HG02852 (cell line): ENCODE measurements around the gene SCFD1.
"Not testable (repeated sequence)": the region's sequence is repeated elsewhere in the genome, so short reads cannot be mapped to it uniquely, and the experiment has no call there.

ENCODE experiments used
- ATAC-seq: cut with Tn5 transposase; IDR thresholded peaks from one replicate; pipeline ENCODE4 v1.9.1; 2021; ENCODE audit warnings: mild to moderate bottlenecking, moderate library complexity; ENCODE audit not compliant: unreplicated experiment

The SCFD1 gene

GRCh38 chr14:30669594-30669993, 47.5 kb downstream of the SCFD1 start:
- ATAC-seq = no peak

DNA sequence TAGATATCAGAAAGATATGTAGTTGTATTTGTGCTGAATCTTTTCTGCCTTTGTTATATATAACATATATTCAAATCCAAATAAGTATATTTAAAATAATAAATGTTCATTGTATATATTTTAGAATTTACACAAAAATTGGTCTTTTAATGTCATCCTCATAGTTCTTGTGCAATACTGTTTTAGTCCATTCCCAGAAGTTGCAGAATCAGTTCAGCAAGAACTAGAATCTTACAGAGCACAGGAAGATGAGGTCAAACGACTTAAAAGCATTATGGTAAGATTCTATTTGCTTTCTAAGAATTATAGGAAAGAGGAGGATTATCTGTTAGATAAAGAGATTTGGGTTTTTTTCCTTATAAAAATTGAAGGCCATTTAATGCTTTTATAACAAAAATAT, 51.0 kb downstream of the SCFD1 start:
- no peak for ATAC-seq

- ATAC-seq = no peak
Measured at GRCh38 chr14:30678926-30679431, 56.9 kb downstream of the SCFD1 start.

GRCh38 chr14:30680036-30680435, 57.9 kb downstream of the SCFD1 start:
- ATAC-seq = no peak

GRCh38 chr14:30680776-30681175, 58.7 kb downstream of the SCFD1 start:
- ATAC-seq = not testable (repeated sequence)

- no peak for ATAC-seq
Measured at GRCh38 chr14:30681752-30682355, 59.7 kb downstream of the SCFD1 start.

DNA sequence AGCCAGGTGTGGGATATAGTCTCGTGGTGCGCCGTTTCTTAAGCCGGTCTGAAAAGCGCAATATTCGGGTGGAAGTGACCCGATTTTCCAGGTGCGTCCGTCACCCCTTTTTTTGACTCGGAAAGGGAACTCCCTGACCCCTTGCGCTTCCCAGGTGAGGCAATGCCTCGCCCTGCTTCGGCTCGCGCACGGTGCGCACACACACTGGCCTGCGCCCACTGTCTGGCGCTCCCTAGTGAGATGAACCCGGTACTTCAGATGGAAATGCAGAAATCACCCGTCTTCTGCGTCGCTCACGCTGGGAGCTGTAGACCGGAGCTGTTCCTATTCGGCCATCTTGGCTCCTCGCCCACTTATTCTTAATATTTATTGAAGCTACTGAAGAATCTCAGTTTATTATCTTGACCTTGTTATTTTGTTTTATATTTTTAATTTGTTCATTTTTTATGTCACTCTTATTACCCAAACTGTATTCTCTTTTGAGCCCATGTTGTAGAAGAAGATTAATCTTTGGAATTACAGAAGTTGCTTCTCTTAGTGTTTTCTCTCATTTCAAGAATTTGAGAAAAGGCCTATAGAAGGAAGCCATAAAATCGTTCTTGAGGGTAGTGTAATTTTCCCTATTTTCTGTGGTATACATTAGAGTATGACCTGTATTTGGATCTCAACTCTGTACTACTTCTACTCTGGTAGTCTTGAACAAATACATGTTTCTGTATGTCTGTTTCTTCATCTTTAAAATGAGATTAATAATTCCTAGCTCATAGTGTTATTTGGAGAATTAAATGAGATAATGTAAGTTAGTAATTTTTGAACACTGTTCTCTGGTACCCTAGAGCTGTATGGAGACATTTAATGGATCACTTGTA, 68.6 kb downstream of the SCFD1 start:
- ATAC-seq = not testable (repeated sequence)

DNA sequence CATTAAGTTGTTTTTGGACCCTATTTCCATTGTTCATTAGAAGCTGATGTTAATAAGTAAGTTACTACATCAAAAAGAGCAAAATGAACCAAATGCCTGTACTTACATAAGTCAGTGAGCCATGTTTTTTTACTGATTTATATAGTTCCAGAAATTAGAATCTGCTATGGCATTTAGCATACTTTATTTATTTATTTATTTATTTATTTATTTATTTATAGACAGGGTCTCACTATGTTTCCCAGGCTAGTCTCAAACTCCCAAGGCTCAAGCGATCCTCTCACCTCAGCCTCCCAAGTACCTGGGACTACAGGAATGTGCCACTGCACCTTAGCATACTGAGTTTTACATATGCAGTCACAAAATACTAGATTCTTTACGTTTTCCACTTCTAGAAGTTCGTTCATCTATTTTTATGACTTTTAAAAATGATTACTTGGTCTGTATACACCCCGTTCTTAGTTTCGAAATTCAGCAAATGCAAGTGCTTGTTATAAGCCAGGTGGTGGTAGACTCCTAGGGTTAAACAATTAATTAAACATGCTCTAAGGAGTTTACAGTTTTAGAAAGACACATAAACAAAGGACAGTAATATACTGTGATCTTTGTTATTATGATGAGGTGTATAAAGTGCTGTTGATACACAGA, 69.8 kb downstream of the SCFD1 start:
- ATAC-seq = no peak

GRCh38 chr14:30692669-30693068, 70.5 kb downstream of the SCFD1 start:
- no peak for ATAC-seq

- no peak for ATAC-seq
Measured at GRCh38 chr14:30698463-30698862, 76.3 kb downstream of the SCFD1 start.

GRCh38 chr14:30706704-30707103, 84.6 kb downstream of the SCFD1 start:
- ATAC-seq = no peak

DNA sequence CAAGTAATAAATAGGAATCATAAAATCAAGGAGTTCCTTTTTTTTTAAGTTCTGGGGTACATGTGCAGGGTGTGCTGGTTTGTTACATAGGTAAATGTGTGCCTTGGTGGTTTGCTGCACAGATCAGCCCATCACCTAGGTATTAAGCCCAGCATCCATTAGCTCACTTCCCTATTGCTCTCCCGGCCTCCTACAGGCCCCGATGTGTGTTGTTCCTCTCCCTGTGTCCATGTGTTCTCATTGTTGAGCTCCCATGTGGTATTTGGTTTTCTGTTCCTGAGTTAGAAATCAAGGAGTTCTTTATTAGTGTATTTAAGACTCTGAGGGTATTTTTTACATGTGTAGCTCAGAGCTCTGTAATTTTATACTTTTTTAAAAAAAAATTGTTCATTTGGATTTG, 86.0 kb downstream of the SCFD1 start:
- no peak for ATAC-seq

DNA sequence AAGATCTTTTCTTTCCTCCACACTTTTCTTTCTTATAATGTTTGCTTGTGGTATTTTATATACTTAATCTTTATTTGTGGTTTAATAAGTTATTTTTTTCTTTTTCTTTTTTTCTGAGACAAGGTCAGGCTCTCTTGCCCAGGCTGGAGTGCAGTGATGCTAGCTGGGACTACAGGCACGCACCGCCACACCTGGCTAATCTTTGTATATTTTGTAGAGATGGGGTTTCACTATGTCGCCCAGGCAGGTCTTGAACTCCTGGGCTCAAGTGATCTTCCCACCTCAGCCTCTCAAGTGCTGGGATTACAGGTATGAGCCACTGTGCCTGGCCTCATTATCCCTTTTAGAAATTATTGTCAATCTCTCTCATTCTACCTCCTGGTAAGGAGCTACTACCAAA, 87.1 kb downstream of the SCFD1 start:
- ATAC-seq = no peak

- no peak for ATAC-seq
Measured at GRCh38 chr14:30710876-30711275, 88.8 kb downstream of the SCFD1 start.

DNA sequence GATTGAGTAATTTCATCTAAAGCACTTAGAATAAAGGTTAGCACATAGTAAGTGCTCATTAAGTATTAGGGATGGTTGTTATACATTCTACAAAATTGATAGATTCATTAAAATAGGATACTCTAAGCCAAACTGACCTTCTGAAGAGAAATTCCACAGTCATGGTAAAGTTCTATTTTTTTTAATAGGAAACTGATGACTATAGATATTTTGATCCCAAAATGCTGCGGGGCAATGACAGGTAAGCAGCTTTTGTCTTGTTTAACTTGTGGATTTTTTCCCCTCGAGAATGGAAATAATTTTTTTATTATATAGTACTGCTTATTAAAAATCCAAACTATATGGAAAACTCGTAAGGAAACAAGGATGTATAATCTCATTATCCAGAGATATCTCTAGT, 97.0 kb downstream of the SCFD1 start:
- no peak for ATAC-seq

- ATAC-seq = no peak
Measured at GRCh38 chr14:30725763-30726162, 103.6 kb downstream of the SCFD1 start.

- no peak for ATAC-seq
Measured at GRCh38 chr14:30728471-30728870, 106.4 kb downstream of the SCFD1 start.

DNA sequence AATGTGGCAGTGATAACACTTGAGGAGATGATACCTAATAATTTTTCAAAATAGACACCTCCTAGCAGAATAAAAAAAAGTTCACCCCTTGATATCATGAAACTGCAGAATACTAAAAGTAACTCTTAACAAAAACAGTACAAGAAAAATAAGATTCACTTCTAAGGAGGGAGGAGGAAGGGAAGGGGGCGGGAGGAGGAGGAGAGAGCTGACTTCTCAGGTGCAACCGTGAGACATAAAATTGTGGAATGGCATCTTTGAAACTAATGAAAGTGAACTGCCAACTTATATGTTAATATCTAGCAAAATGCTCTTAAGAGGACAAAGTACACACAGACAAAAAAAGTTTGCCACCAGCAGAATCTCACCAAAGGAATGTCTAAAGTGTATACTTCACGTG, 115.8 kb downstream of the SCFD1 start:
- no peak for ATAC-seq

DNA sequence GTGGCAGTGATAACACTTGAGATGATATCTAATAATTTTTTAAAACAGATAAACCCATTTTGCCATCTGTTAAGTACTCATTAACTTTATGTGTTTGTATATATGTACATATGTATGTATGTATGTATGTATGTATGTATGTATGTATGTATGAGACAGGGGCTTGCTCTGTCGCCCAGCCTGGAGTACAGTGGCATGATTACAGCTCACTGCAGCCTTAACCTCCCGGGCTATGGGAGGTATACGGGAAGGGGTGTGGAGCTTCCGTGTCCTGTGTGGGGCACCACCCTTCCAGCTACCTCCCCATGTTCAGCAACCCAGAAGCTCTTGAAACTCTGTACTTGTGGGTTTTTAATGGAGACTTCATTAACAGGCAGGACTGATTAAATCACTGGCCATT, 116.9 kb downstream of the SCFD1 start:
- no peak for ATAC-seq

GRCh38 chr14:30748343-30748742, 126.2 kb downstream of the SCFD1 start:
- ATAC-seq = no peak

GRCh38 chr14:30751646-30752416, 129.7 kb downstream of the SCFD1 start:
- ATAC-seq = no peak
